Measurements from ENCODE around the gene BBIP1.

DNA sequence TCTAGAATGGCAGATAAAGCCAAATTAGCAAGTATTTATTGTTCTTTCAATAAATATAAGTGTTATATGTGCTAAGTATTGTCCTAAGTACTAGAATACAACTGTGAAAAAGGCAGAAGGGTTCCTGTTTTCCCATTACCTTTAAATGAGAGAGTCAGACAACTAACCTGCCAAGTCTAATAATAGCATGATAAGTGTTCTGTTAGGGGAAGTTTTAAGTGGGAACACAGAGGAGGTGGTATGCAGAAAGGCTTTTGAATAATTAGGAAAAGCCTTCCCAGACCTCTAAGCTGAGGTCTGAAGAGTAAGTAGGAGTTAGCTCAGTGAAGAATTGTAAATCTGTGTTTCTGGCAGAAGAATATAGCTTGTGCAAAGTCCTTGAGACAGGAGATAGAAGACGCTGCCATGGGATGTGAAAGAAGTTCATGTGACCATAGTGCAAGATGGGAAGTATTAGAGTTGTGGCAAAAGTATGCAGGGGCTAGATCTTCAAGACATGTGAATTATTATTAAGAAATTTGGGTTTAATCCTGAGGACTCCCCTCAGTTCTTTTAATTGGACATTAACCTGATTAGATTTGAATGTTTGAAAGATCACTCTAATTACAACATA lies 12.9 kb upstream of the BBIP1 start:
- TF ChIP-seq EZH2 (IDR thresholded peaks at IDR 0.05; ENCODE audit: borderline replicate concordance, control insufficient read depth, low read depth, low read length) (no peak), SMC3 (IDR thresholded peaks at IDR 0.05; ENCODE audit: borderline replicate concordance, low read length) (no peak), RCOR1 (conservative IDR thresholded peaks at IDR 0.05; ENCODE audit: low read depth, low read length) (no peak)

Data from GM12878 (cell line).